ENCODE results near the gene GSTK1.

- TF ChIP-seq TAF1 (IDR thresholded peaks at IDR 0.05; ENCODE audit: borderline replicate concordance, low read depth, low read length) (peak; percentile 79), POLR2A (IDR thresholded peaks at IDR 0.05; ENCODE audit: low read depth, low read length) (peak; percentile 78; the same call in 1 of the 2 replicates), POLR2AphosphoS5 (IDR thresholded peaks at IDR 0.05; ENCODE audit: low read depth, low read length) (peak; percentile 75)
Observed at GRCh38 chr7:143287935-143288826, 24.9 kb downstream of the GSTK1 start, which contains the start of gene CASP2.

All from GM12892 (cell line).